Measurements from ENCODE around the gene DUSP9.
"Not testable (repeated sequence)": the region's sequence is repeated elsewhere in the genome, so short reads cannot be mapped to it uniquely, and the experiment has no call there.

Gene DUSP9

GRCh38 chrX:153689654-153690465, 42.9 kb downstream of the DUSP9 start:
- Histone ChIP-seq H3K36me3 (ENCODE audit: insufficient read depth, insufficient read length, low read length) (peaks cover 12% of the 10 kb centered on the region), H3K9me3 (ENCODE audit: insufficient read depth, low read length) (no peaks in the 10 kb centered on the region), H3K4me3 (ENCODE audit: insufficient read length, low read depth) (peak overlapping the region; percentile 8), H3K9ac (ENCODE audit: insufficient read length, low read depth) (no peak overlapping the region), H3K27me3 (ENCODE audit: insufficient read depth, insufficient read length) (no peaks in the 10 kb centered on the region), H3K4me1 (ENCODE audit: insufficient read depth, insufficient read length) (peaks cover 3% of the 10 kb centered on the region)
- no peak for TF ChIP-seq YY1 (IDR thresholded peaks at IDR 0.05; ENCODE audit: insufficient read depth, insufficient read length)
- DNase-seq (ENCODE audit: low read depth, low spot score), result no peak

GRCh38 chrX:153690466-153690865, 43.5 kb downstream of the DUSP9 start:
- no peak for DNase-seq (ENCODE audit: low read depth, low spot score)
- peaks cover 3% of the 10 kb centered on the region for H3K4me1 ChIP-seq (ENCODE audit: insufficient read depth, insufficient read length)
- no peaks in the 10 kb centered on the region for H3K27me3 ChIP-seq (ENCODE audit: insufficient read depth, insufficient read length)
- no peak overlapping the region for H3K4me3 ChIP-seq (ENCODE audit: insufficient read length, low read depth)
- H3K36me3 ChIP-seq (ENCODE audit: insufficient read depth, insufficient read length, low read length), result peaks cover 12% of the 10 kb centered on the region
- no peaks in the 10 kb centered on the region for H3K9me3 ChIP-seq (ENCODE audit: insufficient read depth, low read length)
- TF ChIP-seq ZNF274 (IDR thresholded peaks at IDR 0.05; ENCODE audit: low read depth, low read length) (no peak), YY1 (IDR thresholded peaks at IDR 0.05; ENCODE audit: insufficient read depth, insufficient read length) (no peak), SUZ12 (IDR thresholded peaks at IDR 0.05; ENCODE audit: extremely low read depth, insufficient read depth, insufficient read length) (no peak)
- H3K9ac ChIP-seq (ENCODE audit: insufficient read length, low read depth), result no peak overlapping the region

GRCh38 chrX:153691032-153691827, 44.2 kb downstream of the DUSP9 start:
- not testable (repeated sequence) for H3K4me1 ChIP-seq (ENCODE audit: insufficient read depth, insufficient read length); DNase-seq (ENCODE audit: low read depth, low spot score); H3K27me3 ChIP-seq (ENCODE audit: insufficient read depth, insufficient read length); H3K4me3 ChIP-seq (ENCODE audit: insufficient read length, low read depth); H3K9ac ChIP-seq (ENCODE audit: insufficient read length, low read depth); H3K9me3 ChIP-seq (ENCODE audit: insufficient read depth, low read length)
- H3K36me3 ChIP-seq (ENCODE audit: insufficient read depth, insufficient read length, low read length), result peaks cover 13% of the 10 kb centered on the region

- TF ChIP-seq SUZ12 (IDR thresholded peaks at IDR 0.05; ENCODE audit: extremely low read depth, insufficient read depth, insufficient read length) (no peak), ZNF274 (IDR thresholded peaks at IDR 0.05; ENCODE audit: low read depth, low read length) (no peak), YY1 (IDR thresholded peaks at IDR 0.05; ENCODE audit: insufficient read depth, insufficient read length) (no peak)
- Histone ChIP-seq H3K27me3 (ENCODE audit: insufficient read depth, insufficient read length) (no peaks in the 10 kb centered on the region), H3K4me3 (ENCODE audit: insufficient read length, low read depth) (no peak overlapping the region), H3K9me3 (ENCODE audit: insufficient read depth, low read length) (no peaks in the 10 kb centered on the region), H3K36me3 (ENCODE audit: insufficient read depth, insufficient read length, low read length) (peaks cover 13% of the 10 kb centered on the region), H3K9ac (ENCODE audit: insufficient read length, low read depth) (no peak overlapping the region), H3K4me1 (ENCODE audit: insufficient read depth, insufficient read length) (peaks cover 3% of the 10 kb centered on the region)
- DNase-seq (ENCODE audit: low read depth, low spot score), result no peak
Observed at GRCh38 chrX:153692003-153692402, 45.0 kb downstream of the DUSP9 start.

- DNase-seq (ENCODE audit: low read depth, low spot score), result no peak
- Histone ChIP-seq H3K36me3 (ENCODE audit: insufficient read depth, insufficient read length, low read length) (peaks cover 18% of the 10 kb centered on the region), H3K27me3 (ENCODE audit: insufficient read depth, insufficient read length) (no peaks in the 10 kb centered on the region), H3K4me3 (ENCODE audit: insufficient read length, low read depth) (no peak overlapping the region), H3K4me1 (ENCODE audit: insufficient read depth, insufficient read length) (peaks cover 3% of the 10 kb centered on the region), H3K9ac (ENCODE audit: insufficient read length, low read depth) (no peak overlapping the region), H3K9me3 (ENCODE audit: insufficient read depth, low read length) (no peaks in the 10 kb centered on the region)
- TF ChIP-seq YY1 (IDR thresholded peaks at IDR 0.05; ENCODE audit: insufficient read depth, insufficient read length) (no peak), ZNF274 (IDR thresholded peaks at IDR 0.05; ENCODE audit: low read depth, low read length) (no peak), SUZ12 (IDR thresholded peaks at IDR 0.05; ENCODE audit: extremely low read depth, insufficient read depth, insufficient read length) (no peak)
Observed at GRCh38 chrX:153692611-153693156, 45.7 kb downstream of the DUSP9 start.

- Histone ChIP-seq H3K27me3 (ENCODE audit: insufficient read depth, insufficient read length) (no peaks in the 10 kb centered on the region), H3K36me3 (ENCODE audit: insufficient read depth, insufficient read length, low read length) (peaks cover 18% of the 10 kb centered on the region), H3K4me3 (ENCODE audit: insufficient read length, low read depth) (no peak overlapping the region), H3K4me1 (ENCODE audit: insufficient read depth, insufficient read length) (peaks cover 3% of the 10 kb centered on the region), H3K9ac (ENCODE audit: insufficient read length, low read depth) (no peak overlapping the region), H3K9me3 (ENCODE audit: insufficient read depth, low read length) (no peaks in the 10 kb centered on the region)
- no peak for DNase-seq (ENCODE audit: low read depth, low spot score)
- TF ChIP-seq ZNF274 (IDR thresholded peaks at IDR 0.05; ENCODE audit: low read depth, low read length), result no peak
- TF ChIP-seq YY1 (IDR thresholded peaks at IDR 0.05; ENCODE audit: insufficient read depth, insufficient read length), result no peak
- no peak for TF ChIP-seq SUZ12 (IDR thresholded peaks at IDR 0.05; ENCODE audit: extremely low read depth, insufficient read depth, insufficient read length)
Observed at GRCh38 chrX:153693216-153694086, 46.4 kb downstream of the DUSP9 start.

- H3K27me3 ChIP-seq (ENCODE audit: insufficient read depth, insufficient read length); H3K9me3 ChIP-seq (ENCODE audit: insufficient read depth, low read length); H3K9ac ChIP-seq (ENCODE audit: insufficient read length, low read depth); H3K4me3 ChIP-seq (ENCODE audit: insufficient read length, low read depth); DNase-seq (ENCODE audit: low read depth, low spot score); H3K4me1 ChIP-seq (ENCODE audit: insufficient read depth, insufficient read length): not testable (repeated sequence)
- peaks cover 18% of the 10 kb centered on the region for H3K36me3 ChIP-seq (ENCODE audit: insufficient read depth, insufficient read length, low read length)
Observed at GRCh38 chrX:153694256-153694655, 47.3 kb downstream of the DUSP9 start.

Data from NT2/D1 (cell line).